NCI-H2196 treated with DMSO at 0.1 percent for 48 hours (cell line): ENCODE results near the gene PDE4D.
A peak's percentile ranks its signal among the peaks of the same experiment; 100 is the strongest.

Experiments used
- DNase-seq: peaks from one replicate; lab custom pipeline; 2025; ENCODE audit not compliant: unreplicated experiment; lab: John Stamatoyannopoulos, UW

PDE4D gene

GRCh38 chr5:59035681-59036080 lies 857.8 kb downstream of the PDE4D start:
- no peak for DNase-seq

GRCh38 chr5:59034498-59035186 lies 858.9 kb downstream of the PDE4D start:
- no peak for DNase-seq

DNA sequence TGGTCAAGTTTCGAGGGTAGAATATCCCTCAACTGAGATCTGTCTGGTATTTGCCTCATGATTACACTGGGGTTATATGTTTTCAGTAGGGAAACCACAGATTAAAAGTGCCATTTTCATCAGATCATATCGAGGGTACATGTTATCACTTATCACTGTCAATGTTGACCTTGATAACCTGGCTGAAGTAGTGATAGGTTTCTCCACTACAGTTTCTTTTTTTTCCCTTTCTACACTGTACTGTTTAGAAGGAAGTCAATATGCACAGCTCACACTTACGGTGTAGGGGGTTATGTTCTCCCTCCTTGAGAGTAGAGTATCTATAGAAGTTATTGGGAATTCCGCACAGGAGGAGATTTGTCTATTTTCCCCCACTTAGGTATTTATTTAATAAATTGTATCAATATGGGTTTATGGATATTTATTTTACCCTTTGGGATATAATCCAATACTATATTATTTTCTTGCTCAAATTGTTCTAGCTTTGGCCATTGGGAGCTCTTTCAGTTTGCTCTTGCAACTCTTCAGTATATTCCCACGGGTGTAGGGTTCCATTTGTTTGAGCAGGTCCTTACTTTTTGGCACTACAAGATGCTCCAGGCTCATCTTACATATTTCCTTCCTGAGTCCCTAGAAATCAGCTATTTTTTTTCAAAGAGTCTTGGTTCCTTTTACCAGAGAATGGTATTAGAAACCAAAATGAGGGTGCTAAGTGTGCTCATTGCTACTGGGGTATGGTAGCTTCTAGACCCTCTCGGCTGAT lies 866.2 kb downstream of the PDE4D start:
- DNase-seq = no peak

- DNase-seq = no peak
These were observed 867.8 kb downstream of the PDE4D start for GRCh38 chr5:59025734-59026133.

DNA sequence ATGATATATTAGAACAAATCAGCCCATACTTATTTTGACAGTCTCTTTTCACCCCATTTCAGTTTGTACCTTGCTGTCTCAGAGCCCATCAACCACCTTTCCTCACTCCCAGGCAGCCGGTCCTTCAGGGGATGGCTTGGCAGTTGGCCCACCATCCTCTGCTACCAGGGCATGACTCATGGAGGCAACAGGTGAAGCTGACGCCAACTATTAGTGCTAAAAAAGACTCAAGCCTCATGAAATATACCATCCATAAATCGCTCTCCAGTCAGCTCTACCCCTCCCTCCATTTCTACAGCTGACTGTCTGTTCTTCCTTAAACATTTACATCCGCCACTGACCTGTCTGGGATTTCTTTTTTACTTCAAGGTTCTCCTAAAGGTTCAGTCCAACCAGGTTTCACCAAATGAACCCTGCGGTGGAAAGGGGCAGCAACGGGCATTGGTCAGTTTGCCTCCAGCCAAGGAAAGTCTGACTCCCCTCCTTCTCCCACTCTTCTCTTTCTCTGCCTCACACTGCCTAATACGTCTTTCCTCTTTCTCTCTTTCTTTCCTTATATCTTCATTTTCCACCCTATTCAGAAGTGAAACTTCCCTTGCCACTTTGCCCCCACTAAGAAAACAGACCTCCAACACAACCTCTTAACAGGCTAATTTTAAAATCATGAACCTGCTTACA lies 871.5 kb downstream of the PDE4D start:
- DNase-seq = peak; percentile 43

DNA sequence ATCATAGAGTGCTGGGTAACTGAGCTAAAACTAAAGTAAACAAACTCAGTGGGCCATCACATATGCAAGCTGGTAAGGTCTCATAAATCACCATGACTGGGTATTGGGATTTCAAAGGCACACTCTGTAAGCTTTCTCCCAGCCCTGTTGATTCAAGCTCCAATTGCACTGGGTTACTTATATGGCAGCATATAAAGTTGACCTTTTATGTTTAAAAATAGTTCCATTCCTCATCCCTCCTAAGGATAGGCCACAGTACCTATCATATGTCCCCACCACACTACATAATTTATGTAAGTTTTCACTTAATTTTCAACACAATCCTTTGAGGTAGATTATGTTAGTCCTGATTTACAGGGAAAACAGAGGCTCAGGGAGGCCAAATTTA lies 872.2 kb downstream of the PDE4D start:
- no peak for DNase-seq

- DNase-seq = no peak
These were observed 872.8 kb downstream of the PDE4D start for GRCh38 chr5:59020611-59021285.

DNA sequence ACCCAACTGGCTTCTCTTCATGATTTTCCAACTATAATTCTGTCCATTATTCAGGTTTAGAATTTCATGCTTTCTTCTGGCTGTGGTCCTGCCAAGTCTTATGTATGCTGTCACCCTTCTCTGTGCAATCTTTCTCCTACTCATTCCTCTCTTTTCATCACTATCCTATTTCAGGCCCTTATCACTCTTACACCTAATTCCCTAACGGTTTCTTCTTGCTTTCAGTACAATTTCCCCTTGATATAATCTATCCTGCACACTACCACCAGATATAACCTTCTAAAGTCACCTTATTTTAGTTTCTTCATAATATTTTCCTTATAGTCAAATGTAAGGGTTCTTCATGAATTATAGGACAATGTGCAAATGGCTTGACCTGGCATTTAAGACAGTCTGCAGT lies 874.4 kb downstream of the PDE4D start:
- no peak for DNase-seq

- DNase-seq = no peak
These were observed 876.6 kb downstream of the PDE4D start for GRCh38 chr5:59016925-59017324.

GRCh38 chr5:59008816-59009473 lies 884.6 kb downstream of the PDE4D start:
- no peak for DNase-seq

GRCh38 chr5:59007460-59008063 lies 886.0 kb downstream of the PDE4D start:
- no peak for DNase-seq

DNA sequence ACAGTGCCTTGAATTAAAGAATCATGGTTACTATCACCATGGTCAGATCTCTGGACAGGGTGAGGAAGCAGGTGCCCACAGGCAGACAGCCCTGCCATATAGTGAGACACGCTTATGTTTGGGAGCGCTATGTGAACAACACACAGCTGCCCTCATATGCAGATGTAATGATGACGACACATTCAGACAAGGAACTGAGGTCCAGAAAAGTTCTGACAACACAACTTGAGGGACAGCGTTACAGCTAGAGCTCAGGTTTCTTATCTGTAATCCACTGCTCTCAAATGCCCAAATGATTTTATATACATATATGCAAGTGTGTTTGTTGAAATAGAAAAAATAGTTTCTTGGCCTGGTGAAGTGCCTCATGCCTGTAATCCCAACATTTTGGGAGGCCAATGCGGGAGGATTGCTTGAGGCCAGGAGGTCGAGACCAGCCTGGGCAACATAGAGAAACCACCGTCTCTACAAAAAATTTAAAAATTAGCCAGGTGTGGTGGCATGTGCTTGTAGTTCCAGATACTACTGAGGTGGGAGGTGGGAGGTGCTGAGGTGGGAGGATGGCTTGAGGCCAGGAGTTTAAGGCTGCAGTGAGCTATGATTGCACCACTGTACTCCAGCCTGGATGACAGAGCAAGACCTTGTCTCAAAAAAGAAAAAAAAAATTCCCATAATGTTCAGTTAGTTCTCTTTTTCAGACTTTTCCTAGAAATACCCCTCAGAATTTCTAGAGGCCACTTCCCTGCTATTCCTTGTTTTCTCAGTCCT lies 887.4 kb downstream of the PDE4D start:
- no peak for DNase-seq

- DNase-seq = no peak
These were observed 889.9 kb downstream of the PDE4D start for GRCh38 chr5:59003641-59004040.

- no peak for DNase-seq
These were observed 890.4 kb downstream of the PDE4D start for GRCh38 chr5:59003124-59003523.

GRCh38 chr5:59002162-59002825 lies 891.2 kb downstream of the PDE4D start:
- no peak for DNase-seq

GRCh38 chr5:59001716-59002115 lies 891.8 kb downstream of the PDE4D start:
- DNase-seq = no peak

DNA sequence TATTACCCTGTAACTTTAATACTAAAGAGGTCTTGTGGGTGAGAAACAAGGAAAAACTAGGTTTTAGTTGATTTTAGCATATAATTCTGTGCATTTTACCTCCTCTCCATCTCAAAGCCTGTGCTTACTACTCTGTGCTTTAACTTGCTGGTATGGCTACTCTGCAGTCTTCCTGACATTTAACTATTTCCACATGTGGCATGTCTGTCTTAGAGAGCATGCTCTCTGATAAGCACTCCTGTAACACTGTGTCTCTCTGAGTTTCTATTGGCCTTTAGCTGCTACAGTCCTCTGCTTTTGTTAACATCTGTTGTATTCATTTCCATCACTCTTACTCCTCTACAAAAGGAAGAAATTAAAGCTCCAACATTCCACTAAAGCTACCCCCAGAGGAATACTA lies 892.4 kb downstream of the PDE4D start:
- no peak for DNase-seq

DNA sequence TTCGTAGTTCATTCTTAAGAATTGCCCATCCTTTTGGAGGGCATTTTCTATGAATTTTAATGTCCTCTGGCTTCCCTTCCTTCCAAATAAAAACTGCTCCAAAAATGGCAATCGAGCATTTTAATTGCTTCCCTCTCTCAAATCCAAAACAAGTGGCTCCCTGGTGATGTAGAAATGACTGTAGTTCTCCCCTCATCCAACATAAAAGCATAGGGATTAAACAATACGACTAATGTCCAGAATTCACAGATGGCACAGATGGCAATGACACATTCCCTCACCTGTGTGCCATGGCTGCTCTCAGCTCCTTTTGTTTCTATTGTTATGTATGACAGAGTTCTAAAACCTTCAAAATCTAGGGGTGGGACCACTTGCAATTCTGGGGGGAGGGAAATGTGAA lies 893.3 kb downstream of the PDE4D start:
- no peak for DNase-seq

GRCh38 chr5:58999804-59000203 lies 893.7 kb downstream of the PDE4D start:
- DNase-seq = no peak
